HG03060 (cell line): ENCODE measurements around the gene DNAI1.
"Not testable (repeated sequence)": the region's sequence is repeated elsewhere in the genome, so short reads cannot be mapped to it uniquely, and the experiment has no call there.

Experiments
- ATAC-seq: cut with Tn5 transposase; IDR thresholded peaks from one replicate; pipeline ENCODE4 v1.9.1; 2021; ENCODE audit warnings: low read depth, moderate number of reproducible peaks; ENCODE audit not compliant: unreplicated experiment

DNAI1 gene

DNA sequence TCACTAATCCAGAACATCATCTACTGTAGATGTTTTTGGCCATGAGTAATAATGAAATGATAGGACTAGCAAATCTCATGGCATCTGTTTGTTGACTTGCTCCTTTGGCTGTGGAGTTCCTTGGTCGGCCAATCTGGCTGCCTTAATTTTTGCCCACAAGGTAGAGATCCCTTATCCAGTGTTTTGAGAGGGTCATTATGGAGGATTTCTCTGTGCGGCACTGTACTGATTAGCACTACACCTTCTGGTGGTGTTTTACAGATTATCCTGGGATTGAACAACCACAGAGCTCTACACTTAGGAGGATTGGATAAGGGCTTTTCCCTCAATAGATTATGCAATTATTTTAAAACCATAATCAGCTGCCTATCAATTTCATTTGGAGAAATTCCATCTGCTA lies 67.4 kb downstream of the DNAI1 start:
- no peak for ATAC-seq

DNA sequence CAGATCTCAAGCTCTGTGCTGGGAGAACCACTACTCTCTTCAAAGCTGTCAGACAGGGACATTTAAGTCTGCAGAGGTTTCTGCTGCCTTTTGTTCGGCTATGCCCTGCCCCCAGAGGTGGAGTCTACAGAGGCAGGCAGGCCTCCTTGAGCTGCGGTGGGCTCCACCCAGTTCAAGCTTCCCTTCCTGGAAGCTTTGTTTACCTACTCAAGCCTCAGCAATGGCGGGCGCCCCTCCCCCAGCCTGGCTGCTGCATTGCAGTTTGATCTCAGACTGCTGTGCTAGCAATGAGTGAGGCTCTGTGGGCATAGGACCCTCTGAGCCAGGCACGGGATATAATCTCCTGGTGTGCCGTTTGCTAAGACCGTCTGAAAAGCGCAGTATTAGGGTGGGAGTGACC lies 73.4 kb downstream of the DNAI1 start:
- not testable (repeated sequence) for ATAC-seq

DNA sequence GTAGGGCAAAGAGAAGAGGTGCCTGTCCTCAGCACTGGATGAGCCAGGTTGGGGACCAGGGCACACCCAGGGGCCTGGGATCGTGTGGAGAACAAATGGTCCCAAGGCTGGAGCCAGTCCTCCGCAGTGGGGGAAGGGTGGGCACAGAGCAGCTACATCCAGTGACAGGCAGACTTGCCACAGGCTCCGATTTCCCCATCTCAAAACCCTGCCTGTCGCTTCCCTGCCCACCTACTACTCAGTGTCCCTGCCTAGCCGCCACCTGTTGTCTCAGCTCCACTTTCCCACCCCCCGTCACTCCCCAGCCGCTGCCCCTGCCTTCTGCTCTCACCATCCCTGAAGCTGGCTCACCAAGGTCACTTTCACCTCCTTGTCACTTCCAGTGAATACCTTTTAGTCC lies 78.1 kb downstream of the DNAI1 start:
- ATAC-seq, result no peak

DNA sequence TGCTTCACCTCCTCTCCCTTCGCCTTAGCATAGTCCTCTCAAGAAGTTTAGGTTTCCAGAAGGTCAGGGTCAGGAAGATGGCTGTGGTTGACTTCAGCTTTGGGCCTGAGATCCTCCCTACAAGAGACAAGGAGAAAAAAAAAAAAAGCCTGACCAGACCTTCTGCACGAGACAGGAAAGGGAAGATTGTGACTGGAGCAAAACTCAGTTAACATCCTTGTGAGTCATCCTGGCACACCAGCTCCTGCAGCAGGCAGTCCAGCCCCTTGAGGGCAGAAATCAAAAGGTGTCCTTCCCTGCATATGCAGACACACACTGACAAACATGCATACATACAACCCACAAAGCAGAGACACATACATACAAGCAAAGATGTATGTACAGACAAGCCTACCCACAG lies 82.2 kb downstream of the DNAI1 start:
- ATAC-seq, result no peak

DNA sequence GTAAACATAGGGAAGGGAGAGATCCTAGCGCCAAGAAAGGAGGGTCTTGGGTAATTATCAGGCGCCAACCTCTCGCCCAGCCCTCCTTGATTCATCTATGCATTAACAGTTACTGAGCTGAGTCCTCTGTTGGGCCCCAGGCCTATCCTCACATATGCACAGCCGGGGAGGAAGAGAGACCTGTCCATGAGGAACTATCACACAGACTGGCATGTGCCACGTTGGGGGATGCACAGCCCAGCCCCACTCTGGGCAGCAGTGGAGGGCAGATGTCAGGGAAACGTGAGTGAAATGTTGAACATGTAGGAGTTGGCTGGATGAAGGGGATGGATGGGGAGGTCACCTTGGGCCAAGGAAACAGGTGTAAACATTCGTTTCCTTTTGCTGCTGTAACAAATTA lies 82.9 kb downstream of the DNAI1 start:
- ATAC-seq, result no peak

DNA sequence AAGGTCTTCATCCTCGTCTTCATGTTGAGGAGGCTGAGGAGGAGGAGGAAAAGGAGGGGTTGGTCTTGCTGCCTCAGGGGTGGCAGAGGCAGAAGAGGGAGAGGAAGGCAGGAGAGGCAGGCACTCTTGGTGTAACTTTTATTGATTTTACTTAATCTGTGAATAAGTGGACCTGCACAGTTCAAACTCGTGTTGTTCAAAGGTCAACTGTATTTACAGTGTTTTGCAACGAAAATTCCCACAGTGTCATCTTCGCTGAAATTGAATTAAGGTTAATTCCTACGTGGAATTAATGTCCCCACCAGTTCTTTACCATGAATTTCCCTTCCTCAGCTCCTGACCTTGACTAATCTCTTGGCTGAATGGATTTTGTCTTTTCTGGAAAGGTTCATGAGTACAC lies 85.4 kb downstream of the DNAI1 start:
- no peak for ATAC-seq

DNA sequence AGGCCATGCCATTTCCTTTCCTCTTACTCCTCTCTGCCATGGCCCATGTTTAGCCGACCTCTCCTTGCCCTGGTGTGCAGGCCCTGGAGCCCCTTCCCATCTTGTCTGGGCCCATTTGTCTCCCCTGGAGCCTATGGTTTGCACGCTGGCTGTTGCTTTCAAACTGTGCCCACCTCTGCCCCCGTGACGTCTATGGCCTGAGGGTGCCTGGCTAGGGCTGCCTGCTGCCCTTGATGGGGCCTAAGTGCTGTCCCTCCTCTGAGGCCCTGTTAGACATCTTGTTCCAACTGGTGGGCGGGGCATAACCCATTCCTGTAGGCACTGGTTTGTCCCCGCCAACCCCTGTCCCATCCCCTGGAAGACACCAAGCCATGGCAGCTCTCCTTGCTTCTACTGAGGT lies 86.9 kb downstream of the DNAI1 start:
- no peak for ATAC-seq

DNA sequence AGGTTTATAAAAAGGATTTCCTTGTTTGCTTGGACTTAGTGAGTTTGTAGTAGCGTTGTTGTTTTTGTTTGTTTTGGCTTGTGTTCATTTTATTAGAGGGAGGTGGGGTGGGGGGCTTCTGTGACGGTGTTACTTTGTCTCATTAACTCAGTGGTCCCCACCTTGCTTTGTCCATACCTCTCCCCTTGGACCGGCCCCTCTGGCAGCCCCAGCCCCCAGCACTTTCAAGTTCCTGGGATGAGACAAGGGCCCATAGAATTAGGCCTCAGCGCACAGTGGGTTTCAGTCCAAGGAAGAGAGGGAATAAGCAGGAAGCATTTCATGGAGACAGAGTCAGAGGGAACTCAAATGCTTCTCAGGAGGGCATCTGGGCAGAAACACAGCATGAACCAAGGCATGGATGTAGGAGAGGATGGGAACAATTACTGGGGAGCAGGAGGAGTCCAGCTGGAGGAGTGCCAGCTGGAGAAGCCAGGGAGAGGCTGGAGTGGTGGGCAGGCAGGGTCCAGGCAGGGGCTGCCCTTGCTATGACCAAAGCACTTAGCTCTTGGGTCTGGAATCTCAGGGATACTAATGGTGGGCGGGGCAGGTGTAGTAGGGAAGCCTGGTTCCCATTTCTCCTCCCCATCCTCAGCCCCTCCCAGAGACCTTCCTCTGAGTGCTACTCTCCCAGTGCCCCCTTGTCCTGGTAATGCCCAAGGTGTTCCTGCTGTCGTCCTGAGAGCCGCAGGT lies 87.7 kb downstream of the DNAI1 start:
- ATAC-seq, result no peak

DNA sequence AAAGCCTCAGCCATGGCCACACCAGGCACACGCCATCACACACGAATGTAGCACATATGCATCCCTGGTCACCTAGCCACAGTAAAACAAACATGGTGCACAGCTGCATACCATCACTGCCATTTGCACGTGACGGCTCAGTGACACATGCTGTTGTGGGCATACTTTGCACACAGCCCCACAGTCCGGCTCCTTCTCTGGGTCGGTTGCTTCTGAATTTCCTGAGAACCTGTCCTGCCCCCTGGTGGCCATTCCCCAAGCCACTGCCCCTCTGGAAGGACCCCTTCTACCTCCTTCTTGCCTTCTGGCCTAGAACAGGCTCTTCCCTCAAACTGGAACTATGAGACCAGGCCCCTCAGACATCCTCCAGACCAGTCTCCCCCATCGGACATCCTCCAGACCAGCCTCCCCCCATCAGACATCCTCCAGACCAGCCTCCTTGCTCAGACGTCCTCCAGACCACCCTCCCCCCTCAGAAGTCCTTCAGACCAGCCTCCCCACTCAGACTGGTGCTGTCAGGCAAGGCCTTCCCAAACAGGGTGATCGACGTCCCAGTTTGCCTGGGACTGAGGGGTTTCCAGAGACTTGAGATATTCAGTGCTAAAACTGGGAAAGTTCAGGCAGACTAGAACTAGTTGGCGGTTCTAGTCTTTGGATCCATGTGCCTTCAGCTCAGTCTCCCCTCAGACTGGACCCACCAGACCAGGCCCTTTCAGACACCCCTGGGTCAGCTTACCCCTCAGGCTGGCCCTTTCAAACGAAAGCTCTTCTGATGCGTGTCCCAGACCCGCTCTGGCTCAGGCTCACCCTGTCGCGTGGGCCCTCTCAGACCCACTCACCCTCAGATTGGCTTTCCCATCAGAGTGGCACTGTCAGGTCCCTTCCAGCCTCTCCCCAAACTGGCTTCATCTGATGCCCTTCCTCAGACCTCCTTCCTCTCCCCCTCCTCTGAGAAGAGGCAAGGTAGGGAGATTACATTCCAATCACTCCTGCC lies 88.5 kb downstream of the DNAI1 start:
- ATAC-seq, result no peak

DNA sequence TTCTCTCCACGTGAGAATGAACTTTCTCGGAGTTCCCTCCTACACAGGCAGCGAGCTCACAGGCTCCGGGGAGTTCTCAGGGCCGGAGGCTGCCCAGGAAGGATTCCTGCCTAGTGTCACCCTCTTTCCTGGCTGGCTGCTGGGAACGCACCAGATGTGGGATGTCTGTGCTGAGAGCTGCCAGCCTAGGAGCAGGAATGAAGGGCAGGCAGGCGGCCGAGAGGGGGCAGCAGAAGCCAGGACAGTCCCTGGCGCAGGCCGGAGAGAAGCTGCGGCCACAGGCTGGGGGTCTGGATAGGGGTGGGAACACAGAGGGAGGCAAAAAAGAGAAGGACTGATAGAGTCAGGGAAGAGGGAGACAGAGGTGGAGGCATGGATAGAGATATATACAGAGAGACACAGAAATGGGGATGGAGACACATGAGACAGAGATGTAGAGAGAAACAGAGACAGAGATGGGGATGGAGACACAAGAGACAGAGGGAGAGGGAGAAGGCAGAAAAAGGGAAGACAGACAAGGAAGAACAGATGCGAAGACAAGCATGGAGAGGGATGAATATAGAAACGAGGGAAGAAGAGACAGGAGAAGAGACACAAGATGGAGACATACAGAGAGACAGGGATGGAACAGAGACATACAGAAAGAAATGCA lies 89.5 kb downstream of the DNAI1 start:
- ATAC-seq, result no peak

DNA sequence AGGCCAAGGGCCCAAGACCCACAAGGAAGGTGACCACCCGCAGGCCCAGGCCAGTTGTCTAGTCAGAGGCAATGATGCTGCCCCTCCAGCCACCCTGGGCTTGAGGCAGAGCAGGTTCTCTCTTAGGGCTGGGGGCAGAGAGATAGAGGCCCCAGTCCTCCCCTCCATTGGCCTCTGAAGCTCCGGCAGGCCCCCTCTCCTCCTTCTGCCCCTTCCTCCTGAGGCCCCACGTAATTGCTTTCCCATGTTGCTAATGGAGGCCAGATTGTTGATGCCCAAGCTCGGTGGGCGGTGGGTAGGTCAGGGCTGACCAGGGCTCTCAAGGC lies 90.8 kb downstream of the DNAI1 start:
- ATAC-seq, result no peak

DNA sequence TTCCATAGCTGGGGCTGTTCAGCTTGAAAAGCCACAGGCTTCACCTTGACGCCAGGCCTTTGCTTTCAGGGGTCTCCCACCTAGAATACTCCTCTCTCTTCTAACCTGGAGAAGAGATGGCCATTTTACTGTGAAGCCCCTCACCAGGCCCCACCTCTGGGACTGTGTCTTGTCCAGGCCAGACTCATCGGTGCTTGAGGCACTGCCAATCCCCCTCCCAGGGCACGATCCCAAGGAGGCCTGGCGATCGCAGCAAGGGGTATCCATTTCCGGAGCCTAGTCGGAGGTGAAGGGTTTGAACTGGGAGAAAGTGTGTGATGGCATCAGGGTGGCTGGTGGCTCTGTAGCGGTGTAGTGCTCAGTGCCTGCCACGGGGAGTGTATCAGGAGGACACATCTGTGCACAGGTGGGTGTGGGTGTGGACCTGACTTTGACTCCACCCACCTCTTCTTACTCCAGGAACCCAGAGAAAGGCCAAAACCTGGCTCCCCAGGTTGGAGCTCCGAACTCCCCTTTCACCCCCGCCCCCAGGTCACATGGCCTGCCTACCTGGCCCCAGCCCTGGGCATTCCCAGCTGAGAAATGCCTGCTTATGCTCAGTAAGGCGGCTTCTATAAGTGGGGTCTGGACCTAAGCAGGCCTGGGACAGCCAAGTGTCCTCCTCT lies 91.5 kb downstream of the DNAI1 start:
- ATAC-seq, result no peak

DNA sequence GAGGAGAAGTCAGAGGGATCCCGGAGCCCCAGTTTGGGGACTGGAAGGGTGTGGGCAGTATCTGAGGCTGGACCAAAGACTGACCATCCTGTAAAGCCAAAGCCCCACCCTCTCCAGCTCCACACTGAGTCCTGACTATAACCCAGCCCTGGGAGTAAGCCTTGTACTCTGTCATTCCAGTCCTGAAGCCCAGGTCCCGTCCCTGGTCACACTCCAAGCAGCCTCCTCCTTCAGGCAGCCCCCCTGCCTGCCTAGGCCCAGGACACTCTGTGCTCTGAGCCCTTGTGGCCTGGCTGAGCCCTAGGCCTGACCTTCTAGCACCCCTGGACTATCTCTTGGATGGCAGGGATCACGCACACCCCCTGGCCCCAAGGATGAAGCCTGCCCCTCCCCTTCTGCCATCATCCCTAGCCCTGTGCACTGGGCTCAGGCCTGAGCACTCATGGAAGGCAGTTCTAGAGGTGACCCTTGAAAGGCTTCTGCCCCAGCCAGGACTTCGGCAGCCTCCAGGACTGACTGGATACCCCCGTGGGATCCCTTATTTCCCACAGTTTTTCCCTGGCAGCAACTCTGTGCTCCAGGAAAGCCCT lies 92.2 kb downstream of the DNAI1 start:
- no peak for ATAC-seq

DNA sequence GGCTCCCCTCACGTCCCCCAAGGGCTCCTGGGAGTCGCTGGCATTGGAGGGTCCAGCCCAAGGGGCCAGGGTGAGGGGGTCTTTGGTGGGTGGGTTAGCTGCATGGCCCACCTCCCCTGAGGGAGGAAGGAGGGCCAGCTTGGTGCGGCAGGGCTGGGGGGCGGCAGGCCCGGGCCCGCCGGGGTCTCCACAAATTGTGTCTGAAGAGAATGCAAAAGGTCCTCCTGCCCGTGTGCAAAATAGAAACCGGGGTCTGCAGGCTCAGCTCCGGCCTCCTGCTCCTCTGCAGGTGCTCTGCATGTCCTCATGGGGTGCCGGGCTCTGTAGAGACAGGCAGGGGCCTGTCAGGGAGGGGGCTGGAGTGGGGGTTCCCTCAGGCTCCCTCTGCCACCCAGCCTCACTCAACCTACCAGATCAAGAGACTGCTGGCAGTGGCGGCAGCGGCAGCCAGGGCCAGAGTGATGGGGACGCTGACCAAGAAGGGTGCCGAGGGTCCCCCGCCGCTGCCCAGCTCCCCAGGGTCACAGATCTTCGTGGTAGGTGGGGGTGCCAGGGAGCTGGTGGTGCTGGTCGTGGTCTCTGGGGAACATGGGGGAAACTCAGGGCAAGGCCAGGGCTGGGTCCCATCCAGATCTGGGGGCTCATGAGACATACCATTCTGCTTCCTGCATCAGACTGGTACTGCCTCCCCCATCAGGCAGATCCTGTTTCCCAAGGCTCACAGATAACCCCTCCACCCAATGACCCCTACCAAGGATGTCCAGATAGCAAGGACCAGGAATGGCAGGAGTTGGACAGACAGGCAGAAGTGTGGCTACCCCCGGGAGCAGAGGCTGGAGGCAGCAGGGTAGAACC lies 93.4 kb downstream of the DNAI1 start:
- no peak for ATAC-seq

DNA sequence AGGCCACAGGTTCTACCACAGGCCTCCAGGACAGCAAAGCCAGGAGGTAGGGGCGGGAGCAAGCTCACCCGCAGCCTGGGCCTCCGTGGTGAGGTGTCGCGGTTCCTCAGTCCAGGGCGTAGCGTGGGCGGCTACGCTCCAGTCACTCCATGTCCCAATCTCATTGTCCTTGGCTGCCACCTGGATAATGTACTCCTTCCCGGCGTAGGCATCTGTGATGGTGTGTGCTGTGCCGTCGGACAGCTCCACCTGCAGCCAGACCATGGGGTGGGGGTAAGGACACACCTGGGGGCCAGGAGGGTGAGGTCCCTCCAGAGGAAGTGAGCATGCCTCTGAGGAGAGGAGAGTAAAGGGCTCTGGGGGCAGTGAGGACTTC lies 94.0 kb downstream of the DNAI1 start:
- ATAC-seq, result no peak

DNA sequence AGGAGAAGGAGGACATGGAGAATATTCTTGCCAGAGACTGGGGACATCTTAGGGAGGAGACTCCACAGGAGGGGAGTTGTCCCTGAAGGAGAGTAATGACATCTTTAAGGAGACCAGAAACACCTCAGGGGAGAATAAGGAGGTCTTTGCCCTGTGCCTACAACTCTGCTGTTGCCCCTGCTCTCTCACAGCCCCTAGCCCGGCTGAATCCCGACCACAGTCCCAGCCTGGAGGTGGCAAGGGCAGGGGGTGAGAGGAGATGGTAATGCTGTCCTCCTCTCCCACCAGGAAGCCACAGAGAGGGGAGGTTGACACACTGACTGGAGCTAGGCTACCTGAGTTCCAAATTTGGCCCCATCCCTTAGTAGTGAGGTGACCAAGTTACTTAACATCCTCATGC lies 94.4 kb downstream of the DNAI1 start:
- ATAC-seq, result no peak

DNA sequence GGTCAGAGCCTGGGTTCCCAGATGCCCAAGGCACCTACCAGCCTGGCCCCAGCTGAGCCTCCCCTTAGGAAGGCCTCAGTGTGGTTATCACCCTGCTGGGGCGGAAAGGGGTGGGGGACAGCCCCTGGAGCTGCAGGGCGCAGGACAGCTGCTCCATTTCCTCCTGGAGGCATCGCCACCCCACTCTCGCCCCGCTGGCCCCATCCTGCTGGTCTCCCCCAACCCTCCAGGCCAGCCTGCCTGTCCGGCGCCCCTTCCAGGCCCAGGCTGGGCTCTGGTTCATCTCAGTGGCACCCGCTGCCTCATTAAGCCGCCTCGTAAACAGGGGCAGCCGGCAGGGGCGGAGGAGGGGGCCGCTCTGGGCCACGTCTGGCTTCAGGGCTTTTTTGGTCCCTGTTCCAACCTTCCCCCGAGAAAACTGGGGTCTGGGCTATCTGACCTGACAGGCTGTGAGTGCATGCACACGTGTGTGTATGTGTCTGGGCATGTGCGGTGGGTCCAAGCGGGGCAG lies 95.0 kb downstream of the DNAI1 start:
- no peak for ATAC-seq

DNA sequence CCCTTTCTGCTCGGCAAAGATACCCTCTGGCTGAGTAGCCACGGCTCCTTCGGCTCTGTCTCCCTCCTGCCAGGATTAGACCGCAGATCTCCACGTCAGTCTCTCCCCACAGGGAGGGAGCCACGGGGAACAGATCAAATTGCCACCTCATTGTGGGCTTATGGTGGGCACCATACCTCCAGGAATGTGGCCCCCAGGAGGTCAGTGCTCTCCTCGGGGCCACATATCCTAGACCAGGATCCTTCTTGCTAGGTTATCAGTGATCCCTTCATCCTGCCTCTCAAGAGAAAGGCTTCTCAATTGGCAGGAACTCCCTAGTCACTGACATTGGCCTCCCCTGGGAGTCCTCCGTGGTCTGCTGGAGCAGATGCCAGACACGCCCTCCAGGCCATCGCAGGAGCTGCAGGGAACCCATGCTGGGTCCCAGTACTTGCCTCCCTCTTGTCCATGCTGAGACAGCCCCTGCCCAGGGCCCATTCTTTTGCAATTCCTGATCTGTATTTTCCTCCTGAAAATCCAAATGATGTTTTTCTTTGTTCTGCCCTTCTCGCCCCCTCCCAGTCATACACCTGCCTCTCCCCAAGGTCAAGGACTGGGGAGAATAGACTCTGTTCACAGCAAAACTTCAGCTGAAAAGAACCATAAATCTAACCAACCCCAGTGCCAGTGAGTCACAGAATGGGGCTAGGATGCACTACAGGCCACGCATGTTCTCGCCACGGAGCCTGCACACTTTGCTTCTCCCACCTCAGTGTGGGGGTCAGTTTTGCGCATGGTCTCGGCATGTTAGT lies 95.8 kb downstream of the DNAI1 start:
- ATAC-seq, result no peak

DNA sequence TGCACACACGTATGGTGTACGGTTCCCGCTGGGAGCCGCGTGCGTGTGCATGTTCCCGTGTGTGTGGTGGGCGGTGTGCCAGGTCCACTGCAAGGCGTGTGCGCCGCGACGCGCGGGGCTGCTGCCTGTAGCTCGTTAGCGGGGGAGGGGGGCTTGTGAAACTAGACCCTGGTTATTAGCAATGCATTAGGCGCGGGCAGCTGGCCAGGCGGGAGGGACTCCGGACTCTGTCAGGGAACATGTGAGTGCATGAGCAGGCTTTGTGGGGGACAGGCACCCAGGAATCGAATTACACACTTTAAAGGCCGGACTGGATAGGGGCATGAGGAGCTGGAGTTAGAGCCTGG lies 96.4 kb downstream of the DNAI1 start:
- no peak for ATAC-seq
